ENCODE results near the gene PPIF. TPM values are rescaled to one million over a fixed set of nuclear protein-coding genes. Genes with fewer than 3 reads are reported as not detected.
A peak's percentile ranks its signal among the peaks of the same experiment; 100 is the strongest.

PPIF gene
- polyA plus RNA-seq (2013, experiment 1 of 2): 73.0 TPM
- polyA plus RNA-seq (2013, experiment 2 of 2): 70.4 TPM

GRCh38 chr10:79347226-79347893, at the start of gene PPIF:
Gene PPIF, plus strand, starts transcription at chr10:79347469. Its CDS starts 80 bp downstream, at chr10:79347549.
- H3K9ac ChIP-seq (ENCODE audit: low read depth, low read length): peak within 1 kb of the TSS; percentile 89
- peaks cover 36% of the 10 kb centered on the region for H3K36me3 ChIP-seq (ENCODE audit: insufficient read depth, low read length)
- peak within 1 kb of the TSS; percentile 71 for H3K4me3 ChIP-seq (ENCODE audit: low read length)
- 1% methylated on average over 77 of the region's 77 CpGs for WGBS
- H3K27me3 ChIP-seq (ENCODE audit: insufficient read depth, low read length): no peaks in the 10 kb centered on the region
- no peaks in the 10 kb centered on the region for H3K9me3 ChIP-seq (ENCODE audit: insufficient read depth, low read depth, low read length)
- H3K27ac ChIP-seq (ENCODE audit: low read depth, low read length): peak within 1 kb of the TSS; percentile 50; the same call in 1 of the 2 replicates
- H3K4me1 ChIP-seq (ENCODE audit: insufficient read depth, low read length): peaks cover 6% of the 10 kb centered on the region

GRCh38 chr10:79298403-79299244, 48.6 kb upstream of the PPIF start:
- no peaks in the 10 kb centered on the region for H3K27me3 ChIP-seq (ENCODE audit: insufficient read depth, low read length)
- no peak overlapping the region for H3K4me3 ChIP-seq (ENCODE audit: low read length)
- H3K4me1 ChIP-seq (ENCODE audit: insufficient read depth, low read length): no peaks in the 10 kb centered on the region
- peaks cover 95% of the 10 kb centered on the region for H3K36me3 ChIP-seq (ENCODE audit: insufficient read depth, low read length)
- H3K9ac ChIP-seq (ENCODE audit: low read depth, low read length): no peak overlapping the region
- H3K27ac ChIP-seq (ENCODE audit: low read depth, low read length): no peak overlapping the region
- WGBS: 94% methylated on average over 27 of the region's 27 CpGs
- H3K9me3 ChIP-seq (ENCODE audit: insufficient read depth, low read depth, low read length): no peaks in the 10 kb centered on the region

GRCh38 chr10:79299397-79300241, 47.6 kb upstream of the PPIF start:
- Histone ChIP-seq H3K27me3 (ENCODE audit: insufficient read depth, low read length) (no peaks in the 10 kb centered on the region), H3K36me3 (ENCODE audit: insufficient read depth, low read length) (peaks cover 95% of the 10 kb centered on the region), H3K9ac (ENCODE audit: low read depth, low read length) (no peak overlapping the region), H3K27ac (ENCODE audit: low read depth, low read length) (no peak overlapping the region), H3K4me3 (ENCODE audit: low read length) (no peak overlapping the region), H3K4me1 (ENCODE audit: insufficient read depth, low read length) (no peaks in the 10 kb centered on the region), H3K9me3 (ENCODE audit: insufficient read depth, low read depth, low read length) (no peaks in the 10 kb centered on the region)
- 92% methylated on average over 13 of the region's 13 CpGs for WGBS

DNA sequence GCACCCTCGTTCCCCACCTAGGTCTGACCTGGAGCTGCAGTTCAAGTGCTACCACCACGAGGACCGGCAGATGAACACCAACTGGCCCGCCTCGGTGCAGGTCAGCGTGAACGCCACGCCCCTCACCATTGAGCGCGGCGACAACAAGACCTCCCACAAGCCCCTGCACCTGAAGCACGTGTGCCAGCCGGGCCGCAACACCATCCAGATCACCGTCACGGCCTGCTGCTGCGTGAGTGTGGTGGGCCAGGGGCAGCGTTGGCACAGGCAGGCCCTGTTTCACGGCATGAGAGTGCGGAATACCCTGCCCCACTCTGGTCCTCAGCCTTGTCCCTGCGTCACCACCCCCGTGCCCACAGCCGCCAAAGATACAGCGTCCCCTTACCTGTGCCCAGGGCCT, 46.6 kb upstream of the PPIF start:
- WGBS: 97% methylated on average over 24 of the region's 24 CpGs

DNA sequence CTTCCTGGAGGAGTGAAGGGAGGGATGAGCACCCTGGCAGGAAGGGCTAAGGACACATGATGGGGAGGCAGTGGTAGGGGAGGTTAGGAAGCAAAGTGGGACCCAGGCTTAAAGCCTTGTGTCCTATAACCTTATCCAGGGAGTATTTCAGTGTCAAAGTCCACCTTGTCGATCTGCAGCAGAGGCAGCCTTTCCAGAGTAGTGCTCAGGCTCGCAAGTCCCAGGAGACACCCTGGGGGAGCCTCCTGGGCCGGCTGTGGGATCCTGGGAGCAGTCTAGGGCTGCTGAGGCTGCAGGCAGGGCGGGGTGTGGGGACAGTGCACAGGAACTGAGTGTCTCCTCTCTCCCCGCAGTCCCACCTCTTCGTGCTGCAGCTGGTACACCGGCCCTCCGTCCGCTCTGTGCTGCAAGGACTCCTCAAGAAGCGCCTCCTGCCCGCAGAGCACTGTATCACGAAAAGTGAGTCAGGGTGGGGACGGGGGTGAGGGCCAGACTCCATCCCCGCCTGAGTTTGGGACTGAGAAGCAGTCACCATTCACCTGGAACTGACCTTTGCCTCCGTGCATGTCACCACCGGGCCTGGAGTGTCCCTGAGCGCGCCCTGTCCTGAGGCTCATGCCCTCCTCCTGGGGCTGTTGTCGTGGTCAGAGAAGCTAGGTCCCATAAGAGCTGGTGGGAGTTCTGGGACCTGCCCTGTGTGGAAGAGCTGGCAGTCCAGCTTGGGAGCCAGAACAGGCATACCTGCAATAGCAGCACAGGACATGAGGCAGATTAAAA, 45.3 kb upstream of the PPIF start:
- H3K9me3 ChIP-seq (ENCODE audit: insufficient read depth, low read depth, low read length): no peaks in the 10 kb centered on the region
- no peaks in the 10 kb centered on the region for H3K4me1 ChIP-seq (ENCODE audit: insufficient read depth, low read length)
- no peak overlapping the region for H3K27ac ChIP-seq (ENCODE audit: low read depth, low read length)
- 93% methylated on average over 19 of the region's 19 CpGs for WGBS
- no peak overlapping the region for H3K4me3 ChIP-seq (ENCODE audit: low read length)
- H3K27me3 ChIP-seq (ENCODE audit: insufficient read depth, low read length): no peaks in the 10 kb centered on the region
- peaks cover 97% of the 10 kb centered on the region for H3K36me3 ChIP-seq (ENCODE audit: insufficient read depth, low read length)
- no peak overlapping the region for H3K9ac ChIP-seq (ENCODE audit: low read depth, low read length)

More for the DNA sequence above, 46.6 kb upstream of the PPIF start:
- Histone ChIP-seq H3K4me1 (ENCODE audit: insufficient read depth, low read length) (no peaks in the 10 kb centered on the region), H3K36me3 (ENCODE audit: insufficient read depth, low read length) (peaks cover 96% of the 10 kb centered on the region), H3K9ac (ENCODE audit: low read depth, low read length) (no peak overlapping the region), H3K27me3 (ENCODE audit: insufficient read depth, low read length) (no peaks in the 10 kb centered on the region), H3K27ac (ENCODE audit: low read depth, low read length) (no peak overlapping the region), H3K9me3 (ENCODE audit: insufficient read depth, low read depth, low read length) (no peaks in the 10 kb centered on the region), H3K4me3 (ENCODE audit: low read length) (no peak overlapping the region)

DNA sequence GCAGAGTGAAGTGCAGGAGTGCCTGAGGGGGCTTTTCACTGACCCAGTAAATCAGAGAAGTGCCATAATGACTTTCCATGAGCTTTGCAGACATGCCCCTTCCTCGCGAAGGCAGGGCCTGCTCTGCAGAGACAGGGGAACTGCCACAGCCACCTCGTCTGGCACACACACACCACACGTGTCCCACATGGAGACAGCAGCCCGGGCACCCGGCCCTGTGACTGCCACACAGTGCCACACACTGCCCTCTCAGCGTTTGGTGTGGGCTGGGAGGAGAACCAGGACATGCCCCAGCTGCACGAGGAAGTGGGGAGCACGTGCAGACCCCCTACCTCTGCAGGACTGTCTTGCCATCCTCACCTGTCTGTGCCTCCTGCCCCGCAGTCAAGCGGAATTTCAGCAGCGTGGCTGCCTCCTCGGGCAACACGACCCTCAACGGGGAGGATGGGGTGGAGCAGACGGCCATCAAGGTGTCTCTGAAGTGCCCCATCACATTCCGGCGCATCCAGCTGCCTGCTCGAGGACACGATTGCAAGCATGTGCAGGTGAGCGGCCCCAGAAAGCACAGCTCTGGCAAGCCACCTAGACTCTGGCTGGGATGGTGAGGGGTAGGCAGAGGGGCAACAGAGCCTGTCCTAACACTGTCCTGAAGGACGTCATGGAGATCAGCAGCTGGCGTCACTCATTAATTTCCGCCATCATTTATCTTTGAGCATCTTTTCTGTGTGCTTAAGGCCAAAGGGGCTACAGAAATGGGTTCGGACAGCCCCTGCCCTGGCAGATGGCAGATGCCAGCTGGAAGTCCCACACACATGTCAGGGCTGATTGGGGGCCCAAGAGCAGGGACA, 43.4 kb upstream of the PPIF start:
- Histone ChIP-seq H3K4me3 (ENCODE audit: low read length) (no peak overlapping the region), H3K36me3 (ENCODE audit: insufficient read depth, low read length) (peaks cover 97% of the 10 kb centered on the region), H3K4me1 (ENCODE audit: insufficient read depth, low read length) (no peaks in the 10 kb centered on the region), H3K27me3 (ENCODE audit: insufficient read depth, low read length) (no peaks in the 10 kb centered on the region), H3K9me3 (ENCODE audit: insufficient read depth, low read depth, low read length) (no peaks in the 10 kb centered on the region), H3K9ac (ENCODE audit: low read depth, low read length) (no peak overlapping the region), H3K27ac (ENCODE audit: low read depth, low read length) (no peak overlapping the region)
- 95% methylated on average over 25 of the region's 25 CpGs for WGBS

DNA sequence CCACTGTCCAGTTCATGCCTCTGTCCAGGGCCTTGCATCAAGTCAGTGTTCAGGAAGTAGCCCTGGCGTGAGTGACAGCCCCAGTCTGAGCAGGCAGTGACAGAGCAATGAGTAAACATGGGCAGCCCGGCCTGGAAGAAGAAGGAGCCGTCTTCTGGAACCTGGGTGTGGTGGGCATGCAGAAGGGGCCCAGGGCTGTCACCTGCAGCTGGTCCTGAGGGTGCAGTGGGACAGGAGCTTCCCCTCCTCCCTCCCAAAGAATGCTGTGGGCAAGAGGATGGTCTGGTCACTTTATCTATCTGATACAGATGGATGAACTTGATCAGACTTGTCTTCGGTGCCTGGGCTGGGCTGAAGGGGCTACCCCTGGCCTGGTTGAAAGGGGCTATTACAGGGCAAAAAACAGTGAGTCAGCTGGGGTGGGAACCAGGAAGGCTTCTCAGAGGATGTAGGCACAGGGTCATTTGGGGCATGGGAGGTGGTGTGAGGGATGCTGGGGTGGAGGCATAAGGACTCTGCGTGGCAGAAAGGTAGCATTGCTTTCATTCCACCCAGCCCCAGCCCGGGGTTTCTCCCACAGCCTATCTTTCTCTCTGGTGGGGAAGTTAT, 42.7 kb upstream of the PPIF start:
- H3K4me1 ChIP-seq (ENCODE audit: insufficient read depth, low read length): no peaks in the 10 kb centered on the region
- H3K36me3 ChIP-seq (ENCODE audit: insufficient read depth, low read length): peaks cover 96% of the 10 kb centered on the region
- no peak overlapping the region for H3K27ac ChIP-seq (ENCODE audit: low read depth, low read length)
- no peaks in the 10 kb centered on the region for H3K27me3 ChIP-seq (ENCODE audit: insufficient read depth, low read length)
- no peak overlapping the region for H3K9ac ChIP-seq (ENCODE audit: low read depth, low read length)
- WGBS: 80% methylated on average over 6 of the region's 6 CpGs
- H3K9me3 ChIP-seq (ENCODE audit: insufficient read depth, low read depth, low read length): no peaks in the 10 kb centered on the region
- H3K4me3 ChIP-seq (ENCODE audit: low read length): no peak overlapping the region

- H3K9ac ChIP-seq (ENCODE audit: low read depth, low read length): no peak overlapping the region
- H3K27me3 ChIP-seq (ENCODE audit: insufficient read depth, low read length): no peaks in the 10 kb centered on the region
- H3K4me3 ChIP-seq (ENCODE audit: low read length): no peak overlapping the region
- H3K4me1 ChIP-seq (ENCODE audit: insufficient read depth, low read length): no peaks in the 10 kb centered on the region
- WGBS: 83% methylated on average over 8 of the region's 8 CpGs
- no peak overlapping the region for H3K27ac ChIP-seq (ENCODE audit: low read depth, low read length)
- H3K36me3 ChIP-seq (ENCODE audit: insufficient read depth, low read length): peaks cover 95% of the 10 kb centered on the region
- no peaks in the 10 kb centered on the region for H3K9me3 ChIP-seq (ENCODE audit: insufficient read depth, low read depth, low read length)
Observed at GRCh38 chr10:79305515-79305914, 41.8 kb upstream of the PPIF start.

DNA sequence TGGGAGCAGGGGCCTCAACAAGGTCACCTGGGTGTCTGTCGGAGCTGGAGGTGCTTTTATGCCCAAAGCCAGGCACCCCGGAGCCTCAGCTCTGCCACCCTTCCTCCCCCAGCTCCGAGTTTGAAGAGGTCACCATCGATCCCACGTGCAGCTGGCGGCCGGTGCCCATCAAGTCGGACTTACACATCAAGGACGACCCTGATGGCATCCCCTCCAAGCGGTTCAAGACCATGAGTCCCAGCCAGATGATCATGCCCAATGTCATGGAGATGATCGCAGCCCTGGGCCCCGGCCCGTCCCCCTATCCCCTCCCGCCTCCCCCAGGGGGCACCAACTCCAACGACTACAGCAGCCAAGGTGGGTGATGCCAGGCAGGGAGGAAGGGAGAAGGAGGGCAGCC, 41.3 kb upstream of the PPIF start:
- H3K9me3 ChIP-seq (ENCODE audit: insufficient read depth, low read depth, low read length): no peaks in the 10 kb centered on the region
- H3K4me3 ChIP-seq (ENCODE audit: low read length): no peak overlapping the region
- peaks cover 93% of the 10 kb centered on the region for H3K36me3 ChIP-seq (ENCODE audit: insufficient read depth, low read length)
- H3K27ac ChIP-seq (ENCODE audit: low read depth, low read length): no peak overlapping the region
- H3K9ac ChIP-seq (ENCODE audit: low read depth, low read length): no peak overlapping the region
- H3K27me3 ChIP-seq (ENCODE audit: insufficient read depth, low read length): no peaks in the 10 kb centered on the region
- WGBS: 95% methylated on average over 14 of the region's 15 CpGs
- no peaks in the 10 kb centered on the region for H3K4me1 ChIP-seq (ENCODE audit: insufficient read depth, low read length)
